HUES6 (cell line): Measurements from ENCODE around the gene TBX10.
"Not testable (repeated sequence)": the region's sequence is repeated elsewhere in the genome, so short reads cannot be mapped to it uniquely, and the experiment has no call there.

Experiments used
- H3K27ac ChIP-seq: 2 replicates; pipeline ENCODE4 v1.7.0; 2013; ENCODE audit warnings: low read depth, mild to moderate bottlenecking, low read length, inconsistent platforms
- H3K27me3 ChIP-seq: 2 replicates; pipeline ENCODE4 v1.6.1; 2013; ENCODE audit warnings: low read length; ENCODE audit not compliant: control insufficient read depth, insufficient read depth
- H3K36me3 ChIP-seq: 2 replicates; pipeline ENCODE4 v1.6.1; 2013; ENCODE audit warnings: low read length; ENCODE audit not compliant: control insufficient read depth, insufficient read depth
- H3K4me1 ChIP-seq: 2 replicates; pipeline ENCODE4 v1.6.1; 2013; ENCODE audit warnings: low read length; ENCODE audit not compliant: control insufficient read depth, insufficient read depth
- H3K4me3 ChIP-seq: 2 replicates; pipeline ENCODE4 v1.5.1; 2013; ENCODE audit warnings: low read depth, low read length
- H3K9ac ChIP-seq: one replicate; pipeline ENCODE4 v1.6.1; 2013; ENCODE audit warnings: mild to moderate bottlenecking, low read length
- H3K9me3 ChIP-seq: 2 replicates; pipeline ENCODE4 v1.6.1; 2013; ENCODE audit warnings: low read depth, low read length; ENCODE audit not compliant: control insufficient read depth, insufficient read depth

TBX10 gene

GRCh38 chr11:67639438-67639859, at the start of gene TBX10:
Gene TBX10 (minus strand): TSS chr11:67639763. CDS start chr11:67639472, 291 bp downstream.
- H3K4me1 ChIP-seq: 0 out of 2 replicates have a peak, but pooled peaks cover 3% of the 10 kb centered on the region
- H3K27ac ChIP-seq: no peak within 1 kb of the TSS
- H3K9ac ChIP-seq: no peak within 1 kb of the TSS
- peaks cover 40% of the 10 kb centered on the region for H3K27me3 ChIP-seq
- no peak within 1 kb of the TSS for H3K4me3 ChIP-seq
- no peaks in the 10 kb centered on the region for H3K9me3 ChIP-seq
- H3K36me3 ChIP-seq: no peaks in the 10 kb centered on the region

GRCh38 chr11:67689178-67689577, 49.6 kb upstream of the TBX10 start:
- peaks cover 6% of the 10 kb centered on the region; the same call in 1 of the 2 replicates for H3K9me3 ChIP-seq
- H3K9ac ChIP-seq: no peak overlapping the region
- H3K36me3 ChIP-seq: no peaks in the 10 kb centered on the region
- H3K27me3 ChIP-seq: no peaks in the 10 kb centered on the region
- no peak overlapping the region for H3K4me3 ChIP-seq
- no peak overlapping the region for H3K27ac ChIP-seq
- H3K4me1 ChIP-seq: no peaks in the 10 kb centered on the region

- no peaks in the 10 kb centered on the region for H3K36me3 ChIP-seq
- H3K4me1 ChIP-seq: no peaks in the 10 kb centered on the region
- H3K9ac ChIP-seq: no peak overlapping the region
- H3K27ac ChIP-seq: no peak overlapping the region
- H3K27me3 ChIP-seq: no peaks in the 10 kb centered on the region
- H3K9me3 ChIP-seq: peaks cover 6% of the 10 kb centered on the region; the same call in 1 of the 2 replicates
- no peak overlapping the region for H3K4me3 ChIP-seq
Observed at GRCh38 chr11:67687986-67688385, 48.4 kb upstream of the TBX10 start.

- not testable (repeated sequence) for H3K9me3 ChIP-seq, H3K36me3 ChIP-seq, H3K4me3 ChIP-seq, H3K27me3 ChIP-seq, H3K9ac ChIP-seq, H3K4me1 ChIP-seq, H3K27ac ChIP-seq
Observed at GRCh38 chr11:67685641-67686332, 46.2 kb upstream of the TBX10 start.

GRCh38 chr11:67682126-67683034, 42.8 kb upstream of the TBX10 start:
- H3K4me3 ChIP-seq, H3K9ac ChIP-seq, H3K9me3 ChIP-seq, H3K27me3 ChIP-seq, H3K4me1 ChIP-seq, H3K27ac ChIP-seq, H3K36me3 ChIP-seq: not testable (repeated sequence)

- Histone ChIP-seq H3K9me3 (no peaks in the 10 kb centered on the region), H3K27ac (no peak overlapping the region), H3K36me3 (no peaks in the 10 kb centered on the region), H3K9ac (no peak overlapping the region), H3K4me1 (no peaks in the 10 kb centered on the region), H3K27me3 (no peaks in the 10 kb centered on the region), H3K4me3 (no peak overlapping the region)
Observed at GRCh38 chr11:67680696-67681470, 41.3 kb upstream of the TBX10 start.

- Histone ChIP-seq H3K27ac (no peak overlapping the region), H3K9ac (no peak overlapping the region), H3K4me3 (no peak overlapping the region), H3K9me3 (0 out of 2 replicates have a peak, but pooled peaks cover 2% of the 10 kb centered on the region), H3K27me3 (no peaks in the 10 kb centered on the region; the same call in 1 of the 2 replicates), H3K36me3 (no peaks in the 10 kb centered on the region), H3K4me1 (no peaks in the 10 kb centered on the region)
Observed at GRCh38 chr11:67675058-67675747, 35.6 kb upstream of the TBX10 start.

GRCh38 chr11:67674442-67674871, 34.9 kb upstream of the TBX10 start, which contains the start of gene ALDH3B2:
Gene ALDH3B2 (minus strand): TSS chr11:67674623. CDS start chr11:67666935, 7,688 bp downstream.
- H3K27me3 ChIP-seq: no peaks in the 10 kb centered on the region; the same call in 1 of the 2 replicates
- H3K4me3 ChIP-seq: no peak within 1 kb of the TSS
- H3K27ac ChIP-seq: no peak within 1 kb of the TSS
- no peaks in the 10 kb centered on the region for H3K36me3 ChIP-seq
- 0 out of 2 replicates have a peak, but pooled peaks cover 2% of the 10 kb centered on the region for H3K9me3 ChIP-seq
- H3K4me1 ChIP-seq: no peaks in the 10 kb centered on the region
- no peak within 1 kb of the TSS for H3K9ac ChIP-seq

GRCh38 chr11:67673902-67674301, 34.3 kb upstream of the TBX10 start:
- H3K9ac ChIP-seq: no peak overlapping the region
- H3K27ac ChIP-seq: no peak overlapping the region
- H3K27me3 ChIP-seq: no peaks in the 10 kb centered on the region; the same call in 1 of the 2 replicates
- H3K4me3 ChIP-seq: no peak overlapping the region
- H3K36me3 ChIP-seq: no peaks in the 10 kb centered on the region
- H3K4me1 ChIP-seq: no peaks in the 10 kb centered on the region
- H3K9me3 ChIP-seq: 0 out of 2 replicates have a peak, but pooled peaks cover 2% of the 10 kb centered on the region

- Histone ChIP-seq H3K27ac (no peak overlapping the region), H3K4me3 (no peak overlapping the region), H3K36me3 (no peaks in the 10 kb centered on the region)
Observed at GRCh38 chr11:67673358-67673757, 33.8 kb upstream of the TBX10 start.

More at GRCh38 chr11:67673358-67673757, 33.8 kb upstream of the TBX10 start:
- Histone ChIP-seq H3K4me1 (no peaks in the 10 kb centered on the region), H3K9me3 (0 out of 2 replicates have a peak, but pooled peaks cover 2% of the 10 kb centered on the region), H3K27me3 (no peaks in the 10 kb centered on the region; the same call in 1 of the 2 replicates), H3K9ac (no peak overlapping the region)
